Mucosa of descending colon (tissue), 3 donors: ENCODE results near the gene SEMA4C. TPM values are rescaled to one million over a fixed set of nuclear protein-coding genes. Genes with fewer than 3 reads are reported as not detected.

ENCODE experiments used
- ATAC-seq: fragments of 200-7000 bp; cut with Tn5 transposase; one replicate; pipeline ENCODE4 v1.9.1; 2020; ENCODE audit warnings: mild to moderate bottlenecking, moderate library complexity
- DNase-seq, 3 donors: peaks; one replicate each; pipeline ENCODE4 v3.0.0-alpha.2; 2020
- H3K36me3 ChIP-seq: fragments of 200-600 bp; one replicate; pipeline ENCODE4 v1.8.0; 2021; ENCODE audit warnings: low read depth, mild to moderate bottlenecking
- H3K4me1 ChIP-seq: fragments of 200-600 bp; one replicate; pipeline ENCODE4 v1.8.0; 2021; ENCODE audit warnings: low read depth, mild to moderate bottlenecking
- H3K4me3 ChIP-seq: fragments of 200-600 bp; one replicate; pipeline ENCODE4 v1.8.0; 2021; ENCODE audit warnings: mild to moderate bottlenecking
- H3K9me3 ChIP-seq: fragments of 200-600 bp; one replicate; pipeline ENCODE4 v1.8.0; 2021; ENCODE audit warnings: mild to moderate bottlenecking
- intact Hi-C, 2 donors: fragments of 100-400 bp; cut with DNase I in 1 of 2; cut with micrococcal nuclease in 1 of 2; formaldehyde crosslinking; loops; one replicate each; pipeline versions ENCODE4 v1.11.0 to v1.11.1; 2022; cut with DNase I, micrococcal nuclease
- total RNA-seq, 3 donors: library from RNA; stranded (reverse); fragmentation: NEBNext Ultra II Directional in 2 of 3; extraction: Animal tissue kit (Norgen Biotek cat#: 25700) in 2 of 3; gene quantifications; one replicate each; pipeline versions ENCODE4 v1.2.1 to v1.2.4, GENCODE V29; 2021 to 2023
- TF ChIP-seq, protein P1 (sequence below): fragments of 200-600 bp; IDR thresholded peaks from one replicate; pipeline ENCODE4 v1.8.0; 2022; ENCODE audit warnings: antibody characterized with exemption, mild to moderate bottlenecking
- donor health status: DM: no; HTN: no; CAD: no; lungs with moderate emphysema.
- donor health status: DM: no; HTN: no; CAD: no.
- donor health status: DM: no; HTN: yes; CAD: no.

The SEMA4C gene
- total RNA-seq, 3 donors from 2014 or later, result 14.4 to 83.8 (median 17.5) TPM

DNA sequence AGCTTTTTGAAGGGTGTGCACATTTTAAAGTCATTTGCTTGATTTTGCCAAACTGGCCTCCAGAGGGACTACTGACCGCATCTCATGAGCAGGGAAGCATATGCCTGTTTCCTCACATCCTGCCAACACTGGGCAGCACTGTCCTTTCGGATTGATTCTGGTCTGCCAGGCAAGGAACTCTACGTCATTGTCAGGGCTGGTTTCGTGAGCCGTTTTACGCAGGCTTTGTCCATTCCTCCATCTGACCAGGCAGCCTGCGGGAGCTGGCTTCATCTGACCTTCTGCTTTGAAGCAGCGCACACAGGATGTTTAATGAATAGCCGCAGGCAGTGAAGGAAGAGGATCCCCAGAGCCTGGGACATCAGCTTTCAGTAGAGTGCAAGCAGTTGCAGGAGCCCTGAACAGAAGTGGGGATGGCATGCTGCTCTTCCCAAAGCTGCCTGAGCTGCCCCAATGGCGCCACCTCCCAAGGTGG is 46.3 kb upstream of the SEMA4C start:
- TF ChIP-seq, protein P1, sequence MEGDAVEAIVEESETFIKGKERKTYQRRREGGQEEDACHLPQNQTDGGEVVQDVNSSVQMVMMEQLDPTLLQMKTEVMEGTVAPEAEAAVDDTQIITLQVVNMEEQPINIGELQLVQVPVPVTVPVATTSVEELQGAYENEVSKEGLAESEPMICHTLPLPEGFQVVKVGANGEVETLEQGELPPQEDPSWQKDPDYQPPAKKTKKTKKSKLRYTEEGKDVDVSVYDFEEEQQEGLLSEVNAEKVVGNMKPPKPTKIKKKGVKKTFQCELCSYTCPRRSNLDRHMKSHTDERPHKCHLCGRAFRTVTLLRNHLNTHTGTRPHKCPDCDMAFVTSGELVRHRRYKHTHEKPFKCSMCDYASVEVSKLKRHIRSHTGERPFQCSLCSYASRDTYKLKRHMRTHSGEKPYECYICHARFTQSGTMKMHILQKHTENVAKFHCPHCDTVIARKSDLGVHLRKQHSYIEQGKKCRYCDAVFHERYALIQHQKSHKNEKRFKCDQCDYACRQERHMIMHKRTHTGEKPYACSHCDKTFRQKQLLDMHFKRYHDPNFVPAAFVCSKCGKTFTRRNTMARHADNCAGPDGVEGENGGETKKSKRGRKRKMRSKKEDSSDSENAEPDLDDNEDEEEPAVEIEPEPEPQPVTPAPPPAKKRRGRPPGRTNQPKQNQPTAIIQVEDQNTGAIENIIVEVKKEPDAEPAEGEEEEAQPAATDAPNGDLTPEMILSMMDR, result no peak
- H3K9me3 ChIP-seq, result no peaks in the 10 kb centered on the region
- ATAC-seq, result no peak
- no peaks in the 10 kb centered on the region for H3K4me1 ChIP-seq
- no peak overlapping the region for H3K4me3 ChIP-seq
- DNase-seq, result no peak
- no peaks in the 10 kb centered on the region for H3K36me3 ChIP-seq
- intact Hi-C loops, result no loop called here

DNA sequence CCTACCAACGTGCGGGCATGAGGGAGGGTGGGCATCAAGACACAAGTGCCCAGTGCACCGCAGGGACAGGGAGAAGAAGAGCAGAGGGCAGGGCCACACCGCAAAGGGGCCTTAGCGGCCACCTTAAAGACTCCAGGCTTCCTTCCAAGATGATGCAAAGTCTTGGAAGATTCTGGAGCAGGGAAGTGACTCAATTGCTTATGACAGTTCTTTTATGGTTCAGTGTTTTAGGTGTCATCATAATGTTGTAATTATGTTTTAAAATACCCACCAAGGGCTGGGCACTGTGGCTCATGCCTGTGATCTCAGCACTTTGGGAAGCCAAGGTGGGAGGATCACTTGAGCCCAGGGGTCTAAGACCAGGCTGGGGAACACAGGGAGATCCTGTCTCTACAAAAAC is 44.5 kb upstream of the SEMA4C start:
- intact Hi-C loops, result no loop called here
- no peak for ATAC-seq
- no peak overlapping the region for H3K4me3 ChIP-seq
- no peaks in the 10 kb centered on the region for H3K4me1 ChIP-seq
- no peak for DNase-seq
- TF ChIP-seq, protein P1, result no peak
- H3K36me3 ChIP-seq, result no peaks in the 10 kb centered on the region
- no peaks in the 10 kb centered on the region for H3K9me3 ChIP-seq

GRCh38 chr2:96913398-96914202 is 43.7 kb upstream of the SEMA4C start:
- no peaks in the 10 kb centered on the region for H3K4me1 ChIP-seq
- DNase-seq (peak in 2 of 3 donors; percentile 56 to 60), ATAC-seq (peak; percentile 54)
- H3K4me3 ChIP-seq, result no peak overlapping the region
- no peaks in the 10 kb centered on the region for H3K9me3 ChIP-seq
- H3K36me3 ChIP-seq, result no peaks in the 10 kb centered on the region
- intact Hi-C loops, result no loop called here
- TF ChIP-seq, protein P1, result no peak

DNA sequence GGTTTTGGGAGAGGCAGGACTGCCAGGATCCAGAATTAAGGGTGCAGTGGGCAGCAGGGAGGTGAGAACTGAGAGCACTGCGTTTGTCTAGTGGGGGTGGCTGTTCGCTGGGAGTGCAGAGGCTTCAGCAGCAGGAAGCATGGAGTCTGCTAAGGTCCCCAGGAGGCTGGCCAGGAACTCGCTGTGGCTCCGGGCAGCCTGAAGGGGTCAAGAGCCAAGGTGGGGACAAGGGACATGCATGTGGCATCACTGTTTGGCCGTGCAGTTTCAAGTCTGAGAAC is 43.2 kb upstream of the SEMA4C start:
- Histone ChIP-seq H3K9me3 (no peaks in the 10 kb centered on the region), H3K36me3 (no peaks in the 10 kb centered on the region), H3K4me3 (no peak overlapping the region), H3K4me1 (no peaks in the 10 kb centered on the region)
- DNase-seq, result no peak
- intact Hi-C loops, result no loop called here
- no peak for ATAC-seq
- TF ChIP-seq, protein P1, result no peak

- DNase-seq, result no peak
Measured at GRCh38 chr2:96912346-96913116, 42.7 kb upstream of the SEMA4C start.

More at GRCh38 chr2:96912346-96913116, 42.7 kb upstream of the SEMA4C start:
- Histone ChIP-seq H3K9me3 (no peaks in the 10 kb centered on the region), H3K36me3 (no peaks in the 10 kb centered on the region), H3K4me1 (no peaks in the 10 kb centered on the region), H3K4me3 (no peak overlapping the region)
- TF ChIP-seq, protein P1, result no peak
- no peak for ATAC-seq
- intact Hi-C loops, result no loop called here
